Ectodermal cell (in vitro differentiated cells): Measurements from ENCODE around the gene PCSK4. TPM values are rescaled to one million over a fixed set of nuclear protein-coding genes. Genes with fewer than 3 reads are reported as not detected.
A peak's percentile ranks its signal among the peaks of the same experiment; 100 is the strongest.
"Not testable (repeated sequence)": the region's sequence is repeated elsewhere in the genome, so short reads cannot be mapped to it uniquely, and the experiment has no call there.

ENCODE experiments used
- H3K27ac ChIP-seq: 2 replicates; pipeline ENCODE4 v1.7.0; 2013; ENCODE audit warnings: mild to moderate bottlenecking, low read depth, low read length; ENCODE audit not compliant: insufficient read depth, poor library complexity, severe bottlenecking
- H3K27me3 ChIP-seq: 2 replicates; pipeline ENCODE4 v1.7.0; 2013; ENCODE audit warnings: mild to moderate bottlenecking, low read length; ENCODE audit not compliant: insufficient read depth, control insufficient read depth, poor library complexity, severe bottlenecking
- H3K36me3 ChIP-seq: one replicate; pipeline ENCODE4 v1.7.0; 2013; ENCODE audit warnings: low read length; ENCODE audit not compliant: control insufficient read depth, insufficient read depth
- H3K4me1 ChIP-seq: one replicate; pipeline ENCODE4 v1.7.0; 2013; ENCODE audit warnings: low read length; ENCODE audit not compliant: control insufficient read depth, insufficient read depth
- H3K4me3 ChIP-seq: 2 replicates; pipeline ENCODE4 v1.7.0; 2013; ENCODE audit warnings: low read depth, low read length, control low read depth; ENCODE audit not compliant: insufficient read depth
- H3K9me3 ChIP-seq: 2 replicates; pipeline ENCODE4 v1.7.0; 2013; ENCODE audit warnings: mild to moderate bottlenecking, low read length, moderate library complexity; ENCODE audit not compliant: control insufficient read depth
- WGBS, 2 experiments: methylation state at CpG; one replicate each; pipeline ENCODE4 v1.1.7; 2013; ENCODE audit warnings: missing lambda C conversion rate in 2 of 2; 5-methylcytosine and 5-hydroxymethylcytosine counted together
- polyA plus RNA-seq, 4 experiments: library from polyadenylated mRNA; stranded (reverse); fragments of 50-300 nt; gene quantifications; one replicate each; pipeline ENCODE4 v1.2.3, GENCODE V29; 2013

Gene PCSK4
- polyA plus RNA-seq (2013, experiment 1 of 4): 6.6 TPM
- 7.1 TPM for polyA plus RNA-seq (2013, experiment 2 of 4)
- 8.8 TPM for polyA plus RNA-seq (2013, experiment 3 of 4)
- polyA plus RNA-seq (2013, experiment 4 of 4): 10.1 TPM

- Histone ChIP-seq H3K4me3 (peak within 1 kb of the TSS; percentile 55), H3K36me3 (no peaks in the 10 kb centered on the region), H3K27ac (peak within 1 kb of the TSS; percentile 74), H3K4me1 (peaks cover 8% of the 10 kb centered on the region), H3K27me3 (peaks cover 34% of the 10 kb centered on the region), H3K9me3 (no peaks in the 10 kb centered on the region)
- WGBS, 2 experiments: 0% methylated on average over 74 of the region's 74 CpGs
Observed at GRCh38 chr19:1490311-1491113, at the start of gene PCSK4. PCSK4 (minus strand) TSS chr19:1490350; CDS start chr19:1490346, 4 bp downstream.

GRCh38 chr19:1539749-1540148 lies 49.6 kb upstream of the PCSK4 start:
- not testable (repeated sequence) for H3K4me3 ChIP-seq, H3K27ac ChIP-seq, H3K36me3 ChIP-seq, H3K27me3 ChIP-seq, H3K9me3 ChIP-seq, H3K4me1 ChIP-seq
- 96% methylated on average over 9 to 11 of the region's 11 CpGs for WGBS, 2 experiments

GRCh38 chr19:1538978-1539377 lies 48.8 kb upstream of the PCSK4 start:
- WGBS, 2 experiments: 73 to 74% methylated on average over 15 of the region's 15 CpGs
- H3K4me3 ChIP-seq: no peak overlapping the region
- H3K27ac ChIP-seq: no peak overlapping the region
- H3K27me3 ChIP-seq: no peaks in the 10 kb centered on the region
- no peaks in the 10 kb centered on the region for H3K36me3 ChIP-seq
- H3K9me3 ChIP-seq: no peaks in the 10 kb centered on the region
- no peaks in the 10 kb centered on the region for H3K4me1 ChIP-seq

GRCh38 chr19:1535699-1536098 lies 45.5 kb upstream of the PCSK4 start:
- not testable (repeated sequence) for H3K27me3 ChIP-seq, H3K4me1 ChIP-seq, H3K27ac ChIP-seq, H3K9me3 ChIP-seq, H3K4me3 ChIP-seq, H3K36me3 ChIP-seq
- WGBS, 2 experiments: 92 to 93% methylated on average over 7 of the region's 7 CpGs

DNA sequence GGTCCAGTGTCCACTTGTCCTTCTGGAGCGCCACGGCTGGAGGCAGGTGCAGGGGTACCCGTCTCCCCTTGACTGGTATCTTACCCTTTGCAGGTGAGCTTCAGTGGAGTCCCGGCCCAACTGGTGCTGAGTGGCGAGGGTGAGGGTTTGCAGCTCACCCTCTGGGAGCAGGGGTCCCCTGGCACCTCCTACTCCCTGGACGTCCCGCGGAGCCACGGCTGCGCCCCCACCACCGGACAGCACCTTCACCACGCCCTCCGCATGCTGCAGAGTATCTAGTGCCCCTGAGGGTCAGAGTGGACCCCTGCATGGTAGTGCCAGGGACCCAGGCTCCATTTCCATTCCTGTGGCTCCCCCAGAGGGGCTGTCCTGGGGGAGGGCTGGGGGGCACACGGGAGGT lies 44.8 kb upstream of the PCSK4 start:
- H3K36me3 ChIP-seq: no peaks in the 10 kb centered on the region
- no peak overlapping the region for H3K4me3 ChIP-seq
- no peak overlapping the region for H3K27ac ChIP-seq
- H3K4me1 ChIP-seq: no peaks in the 10 kb centered on the region
- 85 to 86% methylated on average over 14 of the region's 14 CpGs for WGBS, 2 experiments
- H3K27me3 ChIP-seq: no peaks in the 10 kb centered on the region
- no peaks in the 10 kb centered on the region for H3K9me3 ChIP-seq

- no peaks in the 10 kb centered on the region for H3K4me1 ChIP-seq
- H3K27ac ChIP-seq: no peak overlapping the region
- 87 to 89% methylated on average over 23 of the region's 23 CpGs for WGBS, 2 experiments
- no peak overlapping the region for H3K4me3 ChIP-seq
- no peaks in the 10 kb centered on the region for H3K36me3 ChIP-seq
- H3K27me3 ChIP-seq: no peaks in the 10 kb centered on the region
- H3K9me3 ChIP-seq: no peaks in the 10 kb centered on the region
Observed at GRCh38 chr19:1533510-1534150, 43.5 kb upstream of the PCSK4 start.

DNA sequence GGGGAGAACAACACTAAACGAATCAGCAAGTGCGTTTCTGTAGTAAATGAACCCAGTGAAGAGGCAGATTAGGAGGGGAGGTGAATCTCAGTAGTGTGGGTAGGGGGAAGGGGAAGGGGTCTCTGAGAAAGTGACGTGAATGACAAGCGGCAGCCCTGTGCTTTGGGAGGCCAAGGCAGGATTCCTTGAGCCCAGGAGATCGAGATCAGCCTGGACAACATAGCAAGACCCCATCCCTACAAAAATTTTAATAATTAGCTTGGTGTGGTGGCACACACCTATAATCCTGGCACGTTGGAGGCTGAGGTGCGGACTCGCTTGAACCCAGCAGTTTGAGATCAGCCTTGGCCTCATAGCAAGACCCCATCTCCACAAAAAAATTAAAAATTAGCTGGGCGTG lies 41.9 kb upstream of the PCSK4 start:
- Histone ChIP-seq H3K9me3 (no peaks in the 10 kb centered on the region), H3K4me3 (no peak overlapping the region), H3K36me3 (no peaks in the 10 kb centered on the region), H3K27ac (no peak overlapping the region), H3K4me1 (no peaks in the 10 kb centered on the region), H3K27me3 (peaks cover under 1% of the 10 kb centered on the region)
- 82 to 90% methylated on average over 9 of the region's 9 CpGs for WGBS, 2 experiments

- Histone ChIP-seq H3K36me3 (no peaks in the 10 kb centered on the region), H3K27ac (no peak overlapping the region), H3K4me1 (no peaks in the 10 kb centered on the region), H3K9me3 (no peaks in the 10 kb centered on the region), H3K4me3 (no peak overlapping the region), H3K27me3 (peaks cover 4% of the 10 kb centered on the region)
- WGBS, 2 experiments: 88 to 89% methylated on average over 11 of the region's 11 CpGs
Observed at GRCh38 chr19:1531587-1531986, 41.4 kb upstream of the PCSK4 start.

DNA sequence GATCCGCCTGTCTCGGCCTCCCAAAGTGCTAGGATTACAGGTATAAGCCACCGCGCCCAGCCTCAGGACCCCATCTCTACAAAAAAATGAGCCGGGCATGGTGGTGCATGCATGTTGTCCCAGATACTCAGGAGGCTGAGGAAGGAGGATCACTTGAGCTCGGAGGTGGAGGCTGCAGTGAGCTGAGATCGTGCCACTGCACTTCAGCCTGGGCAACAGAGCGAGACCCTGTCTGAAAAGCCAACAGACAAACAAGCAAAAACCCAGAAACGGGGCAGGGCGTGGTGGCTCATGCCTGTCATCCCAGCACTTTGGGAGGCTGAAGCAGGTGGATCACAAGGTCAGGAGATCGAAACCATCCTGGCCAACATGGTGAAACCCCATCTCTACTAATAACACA lies 40.7 kb upstream of the PCSK4 start:
- H3K9me3 ChIP-seq, H3K27ac ChIP-seq, H3K4me3 ChIP-seq, H3K4me1 ChIP-seq, H3K36me3 ChIP-seq: not testable (repeated sequence)
- 88 to 90% methylated on average over 11 of the region's 11 CpGs for WGBS, 2 experiments
- peaks cover 12% of the 10 kb centered on the region for H3K27me3 ChIP-seq

DNA sequence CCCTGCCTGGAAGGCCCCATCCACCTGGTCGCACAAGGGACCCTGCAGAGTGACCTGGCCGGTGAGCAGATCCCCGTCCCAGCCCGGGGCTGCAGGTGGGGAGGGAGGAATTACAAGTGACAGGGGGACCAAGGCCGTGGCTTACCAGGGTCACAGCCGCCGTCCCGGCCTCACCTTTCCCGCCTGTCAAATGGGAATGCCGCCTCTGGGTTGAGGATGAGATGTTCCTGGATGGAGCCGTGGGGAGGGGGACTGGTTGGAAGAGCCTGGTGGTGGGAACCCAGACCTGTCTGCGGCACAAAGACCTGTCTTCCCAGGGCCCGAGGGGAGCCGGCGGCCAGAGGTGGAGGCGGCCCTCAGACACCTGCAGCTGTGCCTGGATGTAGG lies 39.3 kb upstream of the PCSK4 start:
- H3K4me1 ChIP-seq: no peaks in the 10 kb centered on the region
- no peak overlapping the region for H3K27ac ChIP-seq
- no peaks in the 10 kb centered on the region for H3K36me3 ChIP-seq
- H3K4me3 ChIP-seq: no peak overlapping the region
- H3K9me3 ChIP-seq: no peaks in the 10 kb centered on the region
- H3K27me3 ChIP-seq: peaks cover 26% of the 10 kb centered on the region
- WGBS, 2 experiments: 83 to 84% methylated on average over 16 of the region's 16 CpGs
